ENCODE data around the gene ZNF148.

ZNF148 gene

GRCh38 chr3:125332504-125332903, 42.6 kb downstream of the ZNF148 start:
- DNase-seq (ENCODE audit: insufficient read length, low spot score) (no peak), FAIRE-seq (peak; percentile 73)
- TF ChIP-seq POLR2A (IDR thresholded peaks at IDR 0.05; ENCODE audit: low read depth, low read length) = no peak

- no peak for DNase-seq (ENCODE audit: insufficient read length, low spot score)
- no peak for TF ChIP-seq POLR2A (IDR thresholded peaks at IDR 0.05; ENCODE audit: low read depth, low read length)
- peak; percentile 85 for FAIRE-seq
These were observed 43.9 kb downstream of the ZNF148 start for GRCh38 chr3:125331243-125331642.

DNA sequence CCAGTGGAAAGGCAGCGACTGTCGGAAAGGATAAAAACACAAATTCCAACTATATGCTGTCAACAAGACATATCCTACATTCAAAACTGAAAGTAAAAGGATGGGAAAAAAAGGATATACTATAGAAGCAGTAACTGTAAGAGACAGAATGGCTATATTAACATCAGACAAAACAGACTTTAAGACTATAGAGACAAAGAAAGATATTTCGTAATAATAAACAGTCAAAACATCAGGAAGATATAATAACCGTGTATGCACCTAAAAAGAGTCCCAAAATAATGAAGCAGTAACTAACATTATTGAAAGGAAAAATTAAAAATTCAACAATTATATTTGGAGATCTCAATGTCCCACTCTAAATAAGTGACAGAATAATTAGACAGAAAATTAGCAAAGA, 48.2 kb downstream of the ZNF148 start:
- no peak for TF ChIP-seq POLR2A (IDR thresholded peaks at IDR 0.05; ENCODE audit: low read depth, low read length)
- DNase-seq (ENCODE audit: insufficient read length, low spot score) (no peak), FAIRE-seq (peak; percentile 67)

- TF ChIP-seq POLR2A (IDR thresholded peaks at IDR 0.05; ENCODE audit: low read depth, low read length) = no peak
- DNase-seq (ENCODE audit: insufficient read length, low spot score) (no peak), FAIRE-seq (no peak)
These were observed 49.4 kb downstream of the ZNF148 start for GRCh38 chr3:125325746-125326145.

DNA sequence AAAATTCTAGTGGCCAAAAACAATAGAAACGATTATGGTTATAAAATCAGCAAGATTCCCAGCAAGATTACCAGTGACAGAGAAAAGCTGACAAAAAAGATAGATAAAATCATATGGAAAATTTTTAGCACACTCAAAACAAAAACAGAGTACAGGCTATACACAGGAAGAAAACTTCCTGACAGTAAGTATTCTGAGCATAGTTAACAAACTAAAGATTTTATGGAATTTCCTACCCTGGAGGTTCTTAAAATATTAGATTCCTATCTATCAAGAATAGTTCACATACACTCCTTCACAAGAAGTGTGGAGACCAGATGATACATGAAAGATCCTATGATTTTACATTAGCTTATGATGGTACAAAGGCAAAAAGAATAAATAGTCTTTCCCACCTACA, 50.8 kb downstream of the ZNF148 start:
- DNase-seq (ENCODE audit: insufficient read length, low spot score) (no peak), FAIRE-seq (no peak)
- TF ChIP-seq POLR2A (IDR thresholded peaks at IDR 0.05; ENCODE audit: low read depth, low read length) = no peak

GRCh38 chr3:125322917-125323316, 52.2 kb downstream of the ZNF148 start:
- no peak for FAIRE-seq
- DNase-seq (ENCODE audit: insufficient read length, low spot score) = no peak
- TF ChIP-seq POLR2A (IDR thresholded peaks at IDR 0.05; ENCODE audit: low read depth, low read length) = no peak

GRCh38 chr3:125322166-125322565, 53.0 kb downstream of the ZNF148 start:
- no peak for TF ChIP-seq POLR2A (IDR thresholded peaks at IDR 0.05; ENCODE audit: low read depth, low read length)
- DNase-seq (ENCODE audit: insufficient read length, low spot score) (no peak), FAIRE-seq (peak; percentile 71)

- no peak for TF ChIP-seq POLR2A (IDR thresholded peaks at IDR 0.05; ENCODE audit: low read depth, low read length)
- no peak for DNase-seq (ENCODE audit: insufficient read length, low spot score)
- peak; percentile 89 for FAIRE-seq
These were observed 55.4 kb downstream of the ZNF148 start for GRCh38 chr3:125319765-125320164.

GRCh38 chr3:125318871-125319270, 56.3 kb downstream of the ZNF148 start:
- no peak for DNase-seq (ENCODE audit: insufficient read length, low spot score)
- FAIRE-seq = no peak
- TF ChIP-seq POLR2A (IDR thresholded peaks at IDR 0.05; ENCODE audit: low read depth, low read length) = no peak

GRCh38 chr3:125318167-125318865, 56.8 kb downstream of the ZNF148 start:
- no peak for DNase-seq (ENCODE audit: insufficient read length, low spot score)
- TF ChIP-seq POLR2A (IDR thresholded peaks at IDR 0.05; ENCODE audit: low read depth, low read length) = no peak
- peak; percentile 83 for FAIRE-seq

GRCh38 chr3:125317761-125318160, 57.4 kb downstream of the ZNF148 start:
- no peak for DNase-seq (ENCODE audit: insufficient read length, low spot score)
- TF ChIP-seq POLR2A (IDR thresholded peaks at IDR 0.05; ENCODE audit: low read depth, low read length) = no peak
- FAIRE-seq = peak; percentile 93

DNA sequence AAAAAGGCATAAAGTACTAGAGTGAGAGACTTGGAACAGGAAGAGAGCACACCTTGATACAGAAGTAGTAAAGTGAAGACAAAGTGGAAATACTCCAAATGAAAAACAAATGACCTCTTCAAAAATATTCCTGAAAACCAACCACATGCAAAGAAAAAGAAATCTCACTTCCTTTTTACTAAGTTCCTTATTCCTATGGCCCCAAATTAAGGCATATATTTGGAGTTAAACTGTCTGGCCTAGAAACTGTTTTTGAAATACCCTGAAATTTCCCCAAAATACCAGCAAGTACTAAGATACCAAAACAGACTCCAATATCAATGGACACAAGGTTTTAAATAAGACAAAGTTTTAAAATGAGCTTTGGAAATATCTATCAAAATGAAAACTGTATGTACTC, 58.2 kb downstream of the ZNF148 start:
- FAIRE-seq (peak; percentile 62), DNase-seq (ENCODE audit: insufficient read length, low spot score) (no peak)
- TF ChIP-seq POLR2A (IDR thresholded peaks at IDR 0.05; ENCODE audit: low read depth, low read length) = no peak

- FAIRE-seq = peak; percentile 76
- no peak for DNase-seq (ENCODE audit: insufficient read length, low spot score)
- no peak for TF ChIP-seq POLR2A (IDR thresholded peaks at IDR 0.05; ENCODE audit: low read depth, low read length)
These were observed 58.9 kb downstream of the ZNF148 start for GRCh38 chr3:125316246-125316645.

- FAIRE-seq (peak; percentile 99), DNase-seq (ENCODE audit: insufficient read length, low spot score) (peak; percentile 21)
- no peak for TF ChIP-seq POLR2A (IDR thresholded peaks at IDR 0.05; ENCODE audit: low read depth, low read length)
These were observed 62.0 kb downstream of the ZNF148 start for GRCh38 chr3:125313060-125313635.

GRCh38 chr3:125310623-125311081, 64.5 kb downstream of the ZNF148 start:
- no peak for TF ChIP-seq POLR2A (IDR thresholded peaks at IDR 0.05; ENCODE audit: low read depth, low read length)
- peak; percentile 100 for FAIRE-seq
- DNase-seq (ENCODE audit: insufficient read length, low spot score) = peak; percentile 60

Measured in H54 (cell line).